B cell (primary cell): ENCODE measurements around the gene TSPO2. TPM values are rescaled to one million over a fixed set of nuclear protein-coding genes. Genes with fewer than 3 reads are reported as not detected.

Experiments
- ATAC-seq: fragments of 200-7000 bp; cut with Tn5 transposase; one replicate; pipeline ENCODE4 v1.10.0; 2021; ENCODE audit warnings: low read depth, mild to moderate bottlenecking, moderate number of reproducible peaks, moderate library complexity
- CTCF ChIA-PET: fragments of 350-600 bp; sonication (Branson Sonifier 250); formaldehyde crosslinking; loops from one replicate; lab custom pipeline; 2021; ENCODE audit warnings: antibody characterized with exemption, inconsistent platforms; lab: Charles Lee
- POLR2A ChIA-PET: fragments of 350-600 bp; sonication (Branson Sonifier 250); formaldehyde crosslinking; loops from one replicate; lab custom pipeline; 2021; ENCODE audit warnings: antibody characterized with exemption; lab: Charles Lee
- DNase-seq: peaks from one replicate; pipeline ENCODE4 v3.0.0; 2013
- H2AFZ ChIP-seq: 2 replicates; pipeline ENCODE4 v1.6.1; 2012; ENCODE audit warnings: mild to moderate bottlenecking, low read depth, low read length; ENCODE audit not compliant: insufficient read depth, poor library complexity, severe bottlenecking
- H3K27ac ChIP-seq, 2 donors: 1 replicate in 1 of 2; 2 replicates in 1 of 2; pipeline ENCODE4 v1.5.1; 2012 to 2013; ENCODE audit warnings: low read length in 2 of 2, mild to moderate bottlenecking in 2 of 2, moderate library complexity in 1 of 2
- H3K27me3 ChIP-seq, 4 experiments: fragments of 200-600 bp in 1 of 4; sonication (generic) in 1 of 4; replicated peaks in 1 of 4; 1 replicate in 2 of 4; 2 replicates in 2 of 4; pipeline versions ENCODE4 v1.6.1 to v1.7.0; 2013 to 2016; ENCODE audit warnings: low read length in 3 of 4, mild to moderate bottlenecking in 2 of 4, mixed read lengths in 1 of 4, moderate library complexity in 1 of 4; ENCODE audit not compliant: insufficient read depth in 4 of 4, control insufficient read depth in 3 of 4; ENCODE audit errors: control extremely low read depth in 1 of 4
- H3K36me3 ChIP-seq, 2 experiments: replicated peaks in 1 of 2; 1 replicate in 1 of 2; 2 replicates in 1 of 2; pipeline versions ENCODE4 v1.6.1 to v1.7.1; 2013; ENCODE audit warnings: low read length in 1 of 2; ENCODE audit not compliant: insufficient read depth in 2 of 2, control insufficient read depth in 1 of 2; ENCODE audit errors: control extremely low read depth in 1 of 2, extremely low read depth in 1 of 2
- H3K4me1 ChIP-seq, 2 donors: fragments of 200-600 bp in 1 of 2; sonication (generic) in 1 of 2; 1 replicate in 1 of 2; 2 replicates in 1 of 2; pipeline versions ENCODE4 v1.5.1 to v1.6.1; 2013 to 2017; ENCODE audit warnings: low read length in 2 of 2; ENCODE audit not compliant: control insufficient read depth in 2 of 2, insufficient read depth in 2 of 2
- H3K4me2 ChIP-seq: replicated peaks from 2 replicates; pipeline ENCODE3; 2012; ENCODE audit warnings: mild to moderate bottlenecking, low read depth, low read length; ENCODE audit not compliant: poor library complexity, severe bottlenecking
- H3K4me3 ChIP-seq, 5 experiments: fragments of 200-600 bp in 1 of 5; sonication (generic) in 1 of 5; 1 replicate in 3 of 5; 2 replicates in 2 of 5; pipeline versions ENCODE4 v1.5.1 to v1.7.0; 2011 to 2016; ENCODE audit warnings: low read length in 4 of 5, mild to moderate bottlenecking in 4 of 5, low read depth in 2 of 5, control low read depth in 1 of 5, moderate library complexity in 1 of 5; ENCODE audit not compliant: insufficient read depth in 1 of 5; ENCODE audit errors: control extremely low read depth in 1 of 5, extremely low read depth in 1 of 5
- H3K79me2 ChIP-seq: fragments of 200-600 bp; sonication (generic); one replicate; pipeline ENCODE4 v1.6.0; 2016; ENCODE audit warnings: low read length; ENCODE audit not compliant: control insufficient read depth, insufficient read depth
- H3K9ac ChIP-seq: fragments of 200-600 bp; sonication (generic); 2 replicates; pipeline ENCODE4 v1.6.1; 2017; ENCODE audit warnings: mild to moderate bottlenecking, low read length, moderate library complexity
- H3K9me3 ChIP-seq, 3 donors: one replicate each; pipeline versions ENCODE4 v1.6.1 to v1.7.1; 2013; ENCODE audit warnings: low read length in 2 of 3; ENCODE audit not compliant: control insufficient read depth in 2 of 3, insufficient read depth in 1 of 3; ENCODE audit errors: control extremely low read depth in 1 of 3
- H4K20me1 ChIP-seq: 2 replicates; pipeline ENCODE4 v1.6.0; 2012; ENCODE audit warnings: mild to moderate bottlenecking, low read length; ENCODE audit not compliant: insufficient read depth, control insufficient read depth, poor library complexity, severe bottlenecking
- H3K27ac Mint-ChIP-seq: one replicate; pipeline ENCODE4 v1.8.0; 2021; ENCODE audit warnings: mixed read lengths
- H3K27me3 Mint-ChIP-seq: one replicate; pipeline ENCODE4 v1.8.0; 2021; ENCODE audit warnings: mixed read lengths
- H3K4me1 Mint-ChIP-seq: one replicate; pipeline ENCODE4 v1.8.0; 2021; ENCODE audit warnings: mixed read lengths
- H3K4me3 Mint-ChIP-seq: one replicate; pipeline ENCODE4 v1.8.0; 2021; ENCODE audit warnings: mixed read lengths
- H3K9me3 Mint-ChIP-seq: one replicate; pipeline ENCODE4 v1.8.0; 2022; ENCODE audit warnings: mixed read lengths; ENCODE audit not compliant: insufficient read depth
- EZH2 ChIP-seq: IDR thresholded peaks from 2 replicates; pipeline ENCODE4 v1.6.1; 2012; ENCODE audit warnings: borderline replicate concordance, low read depth, mild to moderate bottlenecking, moderate library complexity, low read length; ENCODE audit not compliant: insufficient read depth, poor library complexity, severe bottlenecking
- WGBS: methylation state at CpG from one replicate; pipeline ENCODE4 v1.1.5; 2013; ENCODE audit warnings: missing lambda C conversion rate; ENCODE audit not compliant: insufficient coverage; 5-methylcytosine and 5-hydroxymethylcytosine counted together
- intact Hi-C: fragments of 100-400 bp; cut with micrococcal nuclease; formaldehyde crosslinking; loops from one replicate; pipeline ENCODE4 v1.10.0; 2022
- polyA plus RNA-seq: library from polyadenylated mRNA; depleted of rRNA; stranded (reverse); fragments of >200 nt; gene quantifications from 2 replicates; pipeline ENCODE4 v1.2.3, GENCODE V29; 2012
- total RNA-seq, 2 donors: library from RNA; stranded (reverse); fragments of 120-200 nt in 1 of 2; gene quantifications; 1 replicate in 1 of 2; 2 replicates in 1 of 2; pipeline versions ENCODE4 v1.2.3 to v1.2.4, GENCODE V29; 2013 to 2022
- TF ChIP-seq, protein P1 (sequence below): fragments of 200-600 bp; IDR thresholded peaks from one replicate; pipeline ENCODE4 v1.8.0; 2022; ENCODE audit warnings: antibody characterized with exemption, mild to moderate bottlenecking

Gene TSPO2
- total and polyA plus RNA-seq, 2 donors (not counting 1 experiment from before 2014, with no cell fraction given): not detected

DNA sequence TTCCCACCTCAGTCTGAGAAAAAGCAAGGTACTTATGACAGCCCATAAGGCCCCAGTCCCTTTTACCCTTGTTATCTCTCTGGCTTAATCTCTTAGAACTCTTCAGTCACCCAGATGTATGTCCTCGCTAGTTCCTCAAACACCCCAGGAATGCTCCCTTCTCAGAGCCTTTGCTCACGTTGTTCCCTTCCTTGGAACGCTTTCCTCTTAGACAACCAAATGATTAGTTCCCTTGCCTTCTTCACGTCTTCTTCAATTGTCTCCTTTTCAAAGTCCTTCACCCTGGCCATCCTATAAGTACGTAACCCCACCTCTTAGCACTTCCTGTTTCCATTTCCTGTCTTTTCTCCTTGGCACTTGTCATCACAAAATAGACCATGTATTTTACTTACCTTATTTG is 9.6 kb downstream of the TSPO2 start:
- peak; percentile 81 for ATAC-seq
- peak; percentile 57 for DNase-seq
- H4K20me1 ChIP-seq: no peaks in the 10 kb centered on the region

DNA sequence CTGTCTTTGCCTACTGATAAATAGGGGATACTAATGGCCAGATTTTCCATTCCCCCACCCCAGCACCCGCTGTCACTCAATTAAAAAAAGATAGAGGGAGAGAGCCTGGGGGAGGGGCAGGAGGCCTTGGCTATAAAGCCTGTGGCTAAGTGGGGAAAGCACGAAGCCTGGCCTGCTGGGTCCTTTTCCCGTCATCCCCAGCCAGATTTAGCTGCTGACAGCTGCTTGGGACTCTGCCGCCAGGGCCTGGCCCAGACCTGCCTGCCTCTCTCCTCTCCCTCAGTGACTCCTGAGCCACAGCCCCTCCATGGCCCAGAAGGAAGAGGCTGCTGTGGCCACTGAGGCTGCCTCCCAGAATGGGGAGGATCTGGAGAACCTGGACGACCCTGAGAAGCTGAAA is 10.8 kb downstream of the TSPO2 start, which contains the start of gene APOBEC2:
APOBEC2 (plus strand) TSS at position 162 of the 400 bp plus-strand sequence; CDS start at position 308, 146 bp downstream.
- no peaks in the 10 kb centered on the region for H4K20me1 ChIP-seq
- Mint-ChIP-seq H3K9me3 (no peaks in the 10 kb centered on the region), H3K27me3 (no peaks in the 10 kb centered on the region), H3K4me3 (peak within 1 kb of the TSS; percentile 24), H3K27ac (peak within 1 kb of the TSS; percentile 68), H3K4me1 (peaks cover 21% of the 10 kb centered on the region)
- no peaks in the 10 kb centered on the region for H3K9me3 ChIP-seq
- POLR2A ChIA-PET: no interaction called here
- intact Hi-C loops: no loop called here
- H3K36me3 ChIP-seq: peaks cover 0 to 7% of the 10 kb centered on the region in 2 experiments
- H3K4me2 ChIP-seq: peak within 1 kb of the TSS; percentile 60
- CTCF ChIA-PET: interaction anchor here (2.2 to 5.2 kb wide), 2 partner anchors 14 to 15 kb away, joined by 8 to 25 read pairs; partner anchors contain the start of gene UNC5CL
- H3K9ac ChIP-seq: peak within 1 kb of the TSS; percentile 27
- no peaks in the 10 kb centered on the region for H3K27me3 ChIP-seq
- peaks cover 16 to 20% of the 10 kb centered on the region in 2 donors for H3K4me1 ChIP-seq
- WGBS: 100% methylated on average over 4 of the region's 5 CpGs
- ATAC-seq (no peak), DNase-seq (no peak)
- peak within 1 kb of the TSS; percentile 60 for H2AFZ ChIP-seq
- no peak for TF ChIP-seq EZH2
- TF ChIP-seq, protein P1, sequence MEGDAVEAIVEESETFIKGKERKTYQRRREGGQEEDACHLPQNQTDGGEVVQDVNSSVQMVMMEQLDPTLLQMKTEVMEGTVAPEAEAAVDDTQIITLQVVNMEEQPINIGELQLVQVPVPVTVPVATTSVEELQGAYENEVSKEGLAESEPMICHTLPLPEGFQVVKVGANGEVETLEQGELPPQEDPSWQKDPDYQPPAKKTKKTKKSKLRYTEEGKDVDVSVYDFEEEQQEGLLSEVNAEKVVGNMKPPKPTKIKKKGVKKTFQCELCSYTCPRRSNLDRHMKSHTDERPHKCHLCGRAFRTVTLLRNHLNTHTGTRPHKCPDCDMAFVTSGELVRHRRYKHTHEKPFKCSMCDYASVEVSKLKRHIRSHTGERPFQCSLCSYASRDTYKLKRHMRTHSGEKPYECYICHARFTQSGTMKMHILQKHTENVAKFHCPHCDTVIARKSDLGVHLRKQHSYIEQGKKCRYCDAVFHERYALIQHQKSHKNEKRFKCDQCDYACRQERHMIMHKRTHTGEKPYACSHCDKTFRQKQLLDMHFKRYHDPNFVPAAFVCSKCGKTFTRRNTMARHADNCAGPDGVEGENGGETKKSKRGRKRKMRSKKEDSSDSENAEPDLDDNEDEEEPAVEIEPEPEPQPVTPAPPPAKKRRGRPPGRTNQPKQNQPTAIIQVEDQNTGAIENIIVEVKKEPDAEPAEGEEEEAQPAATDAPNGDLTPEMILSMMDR: no peak
- H3K4me3 ChIP-seq: peak within 1 kb of the TSS in 1 of 5 experiments; percentile 1
- H3K79me2 ChIP-seq: no peaks in the 10 kb centered on the region
- peak within 1 kb of the TSS; percentile 35 to 67 for H3K27ac ChIP-seq

More for the DNA sequence above, 9.6 kb downstream of the TSPO2 start:
- peak overlapping the region; percentile 27 for H3K9ac ChIP-seq
- 53% methylated on average over 5 of the region's 5 CpGs for WGBS
- Mint-ChIP-seq H3K4me1 (peaks cover 21% of the 10 kb centered on the region), H3K27me3 (no peaks in the 10 kb centered on the region), H3K4me3 (peak overlapping the region; percentile 24), H3K9me3 (no peaks in the 10 kb centered on the region), H3K27ac (peak overlapping the region; percentile 68)
- H3K4me3 ChIP-seq: peak overlapping the region in 1 of 5 experiments; percentile 1
- peaks cover 16 to 20% of the 10 kb centered on the region in 2 donors for H3K4me1 ChIP-seq
- H3K9me3 ChIP-seq: no peaks in the 10 kb centered on the region
- POLR2A ChIA-PET: no interaction called here
- no peaks in the 10 kb centered on the region for H3K27me3 ChIP-seq
- TF ChIP-seq EZH2: no peak
- TF ChIP-seq, protein P1: no peak
- intact Hi-C loops: no loop called here
- H3K27ac ChIP-seq: peak overlapping the region; percentile 35 to 67
- H2AFZ ChIP-seq: peak overlapping the region; percentile 60
- CTCF ChIA-PET: interaction anchor here (2.2 kb wide), 1 partner anchor 12 kb away, joined by 8 read pairs; the partner anchor contains the start of gene UNC5CL
- H3K79me2 ChIP-seq: no peaks in the 10 kb centered on the region
- peak overlapping the region; percentile 60 for H3K4me2 ChIP-seq
- peaks cover 0 to 6% of the 10 kb centered on the region in 2 experiments for H3K36me3 ChIP-seq
